Activated B cell treated with CpG ODN at 0.5 μM for 24 hours (primary cell): ENCODE data around the gene CCDC83. TPM values are rescaled to one million over a fixed set of nuclear protein-coding genes. Genes with fewer than 3 reads are reported as not detected.

ENCODE experiments used
- ATAC-seq: fragments of 200-7000 bp; cut with Tn5 transposase; one replicate; pipeline ENCODE4 v1.10.0; 2021; ENCODE audit warnings: low read depth, mild to moderate bottlenecking, moderate library complexity
- CTCF ChIA-PET: fragments of 350-600 bp; sonication (Branson Sonifier 250); formaldehyde crosslinking; loops from one replicate; lab custom pipeline; 2021; ENCODE audit warnings: antibody characterized with exemption; lab: Charles Lee
- POLR2A ChIA-PET: fragments of 350-600 bp; sonication (Branson Sonifier 250); formaldehyde crosslinking; loops from one replicate; lab custom pipeline; 2021; ENCODE audit warnings: antibody characterized with exemption; lab: Charles Lee
- DNase-seq: peaks from one replicate; pipeline ENCODE4 v3.0.0; 2022
- H3K27ac Mint-ChIP-seq: one replicate; pipeline ENCODE4 v1.8.0; 2020; ENCODE audit warnings: mixed read lengths
- H3K27me3 Mint-ChIP-seq: one replicate; pipeline ENCODE4 v1.8.0; 2021; ENCODE audit warnings: mixed read lengths
- H3K36me3 Mint-ChIP-seq: one replicate; pipeline ENCODE4 v1.8.0; 2021; ENCODE audit warnings: low read depth, mixed read lengths
- H3K4me1 Mint-ChIP-seq: one replicate; pipeline ENCODE4 v1.8.0; 2021; ENCODE audit warnings: mixed read lengths
- H3K4me3 Mint-ChIP-seq: one replicate; pipeline ENCODE4 v1.8.0; 2020; ENCODE audit warnings: mild to moderate bottlenecking, mixed read lengths
- H3K9me3 Mint-ChIP-seq: one replicate; pipeline ENCODE4 v1.8.0; 2020; ENCODE audit warnings: mixed read lengths
- CTCF ChIP-seq: fragments of 200-600 bp; IDR thresholded peaks from one replicate; pipeline ENCODE4 v1.8.0; 2022; ENCODE audit warnings: antibody characterized with exemption, mild to moderate bottlenecking
- intact Hi-C: fragments of 100-400 bp; cut with micrococcal nuclease; formaldehyde crosslinking; loops from one replicate; pipeline ENCODE4 v1.15.1; 2024
- total RNA-seq: library from RNA; stranded (reverse); gene quantifications from 2 replicates; pipeline ENCODE4 v1.2.3, GENCODE V29; 2022

The CCDC83 gene
- total RNA-seq, 1 donor from 2014 or later: not detected

GRCh38 chr11:85866137-85866827 lies 11.1 kb downstream of the CCDC83 start:
- no peaks in the 10 kb centered on the region for H3K4me1 Mint-ChIP-seq
- H3K27me3 Mint-ChIP-seq: peaks cover 2% of the 10 kb centered on the region
- H3K36me3 Mint-ChIP-seq: no peaks in the 10 kb centered on the region
- DNase-seq (no peak), ATAC-seq (no peak)
- H3K27ac Mint-ChIP-seq: no peak overlapping the region
- TF ChIP-seq CTCF: no peak
- POLR2A ChIA-PET: no interaction called here
- H3K4me3 Mint-ChIP-seq: no peak overlapping the region
- intact Hi-C loops: no loop called here
- no peaks in the 10 kb centered on the region for H3K9me3 Mint-ChIP-seq
- CTCF ChIA-PET: interaction anchor here (1.8 kb wide), 1 partner anchor 12 kb away, joined by 10 read pairs; the partner anchor contains the start of gene CCDC83

GRCh38 chr11:85867751-85868150 lies 12.6 kb downstream of the CCDC83 start:
- ChIA-PET CTCF (no interaction called here), POLR2A (no interaction called here)
- H3K4me1 Mint-ChIP-seq: no peaks in the 10 kb centered on the region
- ATAC-seq (no peak), DNase-seq (no peak)
- H3K36me3 Mint-ChIP-seq: no peaks in the 10 kb centered on the region
- no peak overlapping the region for H3K4me3 Mint-ChIP-seq
- no peaks in the 10 kb centered on the region for H3K27me3 Mint-ChIP-seq
- no peak overlapping the region for H3K27ac Mint-ChIP-seq
- no peak for TF ChIP-seq CTCF
- intact Hi-C loops: no loop called here
- no peaks in the 10 kb centered on the region for H3K9me3 Mint-ChIP-seq

GRCh38 chr11:85869781-85870180 lies 14.6 kb downstream of the CCDC83 start:
- CTCF ChIA-PET: no interaction called here

DNA sequence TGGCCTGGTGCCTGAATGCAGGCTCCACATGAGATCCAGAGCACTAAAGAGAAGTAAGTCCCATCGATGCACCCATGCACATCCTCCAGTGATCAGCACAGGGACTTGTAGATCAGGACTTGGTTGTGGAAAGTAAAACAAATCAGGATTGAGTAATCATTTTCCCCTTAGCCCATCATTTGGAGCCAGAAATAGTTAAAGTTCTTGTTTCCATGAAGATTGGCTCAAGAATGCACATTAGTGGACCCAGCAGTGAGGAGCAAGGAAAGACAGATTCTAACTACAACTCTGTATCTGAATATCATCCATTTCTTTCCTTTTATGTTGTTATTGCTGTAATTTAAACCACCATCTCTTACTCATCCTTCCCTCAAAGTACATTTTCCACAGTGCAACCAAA lies 19.1 kb downstream of the CCDC83 start:
- DNase-seq: no peak
- intact Hi-C loops: no loop called here
- TF ChIP-seq CTCF: no peak
- H3K4me3 Mint-ChIP-seq: no peak overlapping the region
- H3K27ac Mint-ChIP-seq: no peak overlapping the region
- no peak for ATAC-seq
- CTCF ChIA-PET: no interaction called here
- peaks cover 3% of the 10 kb centered on the region for H3K27me3 Mint-ChIP-seq
- H3K9me3 Mint-ChIP-seq: no peaks in the 10 kb centered on the region
- no peaks in the 10 kb centered on the region for H3K4me1 Mint-ChIP-seq
- no peaks in the 10 kb centered on the region for H3K36me3 Mint-ChIP-seq
- POLR2A ChIA-PET: no interaction called here

More at GRCh38 chr11:85869781-85870180, 14.6 kb downstream of the CCDC83 start:
- POLR2A ChIA-PET: no interaction called here
- DNase-seq (no peak), ATAC-seq (no peak)
- Mint-ChIP-seq H3K9me3 (no peaks in the 10 kb centered on the region), H3K4me3 (no peak overlapping the region), H3K27me3 (no peaks in the 10 kb centered on the region), H3K36me3 (no peaks in the 10 kb centered on the region), H3K4me1 (no peaks in the 10 kb centered on the region), H3K27ac (no peak overlapping the region)
- TF ChIP-seq CTCF: no peak
- intact Hi-C loops: no loop called here

DNA sequence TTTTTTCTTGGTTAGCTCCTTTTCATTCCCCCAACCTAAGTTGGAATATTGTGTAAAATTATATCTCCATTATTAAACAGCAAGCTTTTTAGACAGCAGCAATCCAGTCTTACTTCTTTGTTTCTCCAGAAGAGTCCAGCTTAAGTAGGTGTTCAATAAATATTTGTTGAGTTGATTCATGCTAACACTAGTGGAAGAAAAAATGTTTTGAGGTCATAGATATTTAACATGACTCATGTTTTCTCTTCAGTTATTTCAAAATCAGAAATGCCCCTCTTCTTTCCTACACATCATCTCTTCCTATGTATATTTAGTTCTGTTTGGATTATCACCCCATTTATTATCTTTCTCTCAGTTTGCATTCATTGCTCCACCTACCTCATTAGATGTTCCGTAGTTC lies 20.3 kb downstream of the CCDC83 start:
- Mint-ChIP-seq H3K4me3 (no peak overlapping the region), H3K27ac (no peak overlapping the region), H3K9me3 (no peaks in the 10 kb centered on the region), H3K36me3 (no peaks in the 10 kb centered on the region), H3K27me3 (peaks cover 3% of the 10 kb centered on the region), H3K4me1 (no peaks in the 10 kb centered on the region)
- TF ChIP-seq CTCF: no peak
- ATAC-seq: no peak
- ChIA-PET CTCF (no interaction called here), POLR2A (no interaction called here)
- intact Hi-C loops: no loop called here
- no peak for DNase-seq
